Limb (tissue), 2 donors: ENCODE data around the gene FGD5.

Experiments
- DNase-seq, 2 donors: peaks; one replicate each; pipeline ENCODE4 v3.0.0-alpha.2; 2016; ENCODE audit errors: extremely low spot score in 2 of 2

The FGD5 gene

GRCh38 chr3:14847613-14848541, 29.1 kb downstream of the FGD5 start:
- no peak for DNase-seq

DNA sequence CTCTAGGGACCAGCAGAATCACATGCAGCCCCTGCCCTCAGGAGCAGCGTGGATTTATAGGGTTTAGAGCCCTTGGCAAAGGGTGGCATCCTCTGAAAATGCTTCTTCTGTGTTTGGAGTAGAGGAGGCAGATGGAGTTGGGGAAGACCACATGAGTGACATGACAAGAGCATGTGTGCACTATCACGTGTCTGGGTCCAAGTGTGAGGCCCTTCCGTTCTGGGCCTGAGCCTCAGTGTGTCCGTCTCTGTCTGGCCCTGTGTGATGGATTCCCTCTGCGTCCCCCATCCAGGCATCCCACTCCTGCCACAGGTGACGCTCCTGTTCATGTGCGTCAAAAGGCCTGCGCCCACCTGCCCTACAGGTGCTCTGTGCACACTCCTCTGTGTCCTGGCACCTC, 30.1 kb downstream of the FGD5 start:
- DNase-seq: no peak

GRCh38 chr3:14849638-14850230, 31.0 kb downstream of the FGD5 start:
- DNase-seq: no peak

GRCh38 chr3:14852058-14852594, 33.4 kb downstream of the FGD5 start:
- DNase-seq: no peak

GRCh38 chr3:14852717-14853116, 34.0 kb downstream of the FGD5 start:
- DNase-seq: no peak

GRCh38 chr3:14853271-14853951, 34.6 kb downstream of the FGD5 start:
- no peak for DNase-seq

DNA sequence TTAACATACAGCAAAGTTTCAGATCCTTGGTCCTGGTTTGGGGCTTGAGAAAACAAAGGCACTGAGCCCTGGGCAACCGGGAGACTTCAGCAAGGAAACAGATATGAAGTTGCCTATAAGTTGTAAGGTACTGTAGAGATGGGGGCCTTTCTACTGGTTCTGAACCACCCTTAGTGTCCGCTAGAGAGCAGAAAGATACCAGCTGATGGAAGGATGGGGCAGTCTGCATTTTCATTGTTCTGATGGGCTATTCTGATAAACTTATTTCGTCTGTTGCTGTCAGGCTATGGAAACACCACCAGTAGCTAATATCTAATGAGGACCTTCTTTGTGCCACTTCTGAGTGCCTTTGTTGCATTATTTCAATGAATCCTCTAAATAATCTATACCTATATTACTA, 38.7 kb downstream of the FGD5 start:
- no peak for DNase-seq

DNA sequence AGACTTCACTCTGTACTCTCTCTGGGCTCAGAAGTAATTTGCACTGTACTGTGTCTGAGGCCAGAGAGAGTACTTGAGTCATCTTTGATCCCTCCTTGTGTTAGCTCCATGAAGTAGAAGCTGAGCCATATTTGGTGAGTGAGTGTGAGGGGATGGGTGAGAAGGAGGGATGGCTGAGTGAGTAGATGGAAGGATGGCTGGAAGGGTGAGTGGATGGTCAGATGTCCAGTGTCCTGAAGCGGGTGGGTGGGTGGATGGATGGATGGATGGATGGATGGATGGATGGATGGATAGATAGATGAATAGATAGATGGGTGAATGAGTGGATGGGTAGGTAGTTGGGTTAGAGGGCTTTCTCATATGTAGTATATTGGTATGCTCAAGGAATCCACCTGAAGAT, 39.3 kb downstream of the FGD5 start:
- no peak for DNase-seq

GRCh38 chr3:14859880-14860279, 41.1 kb downstream of the FGD5 start:
- no peak for DNase-seq

GRCh38 chr3:14861031-14861430, 42.3 kb downstream of the FGD5 start:
- no peak for DNase-seq

- no peak for DNase-seq
Measured at GRCh38 chr3:14861446-14862302, 42.9 kb downstream of the FGD5 start.

DNA sequence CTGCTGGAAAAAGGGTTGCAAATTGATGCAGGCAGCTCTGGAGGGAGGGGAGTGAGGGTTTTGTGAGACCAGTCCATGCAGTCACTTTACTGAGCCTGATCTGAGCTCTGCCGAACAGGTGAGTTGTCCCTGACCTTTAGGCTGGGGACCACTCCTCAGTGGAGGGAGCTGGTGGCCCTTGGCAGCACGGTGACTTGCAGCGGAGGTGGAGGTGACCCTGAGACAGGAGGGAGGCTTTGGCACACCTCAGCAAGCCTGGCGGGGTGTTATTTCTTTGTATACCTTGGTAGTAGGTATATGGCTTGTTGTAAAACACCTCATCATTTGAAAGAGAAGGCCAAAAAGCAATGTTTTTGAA, 43.5 kb downstream of the FGD5 start:
- no peak for DNase-seq

DNA sequence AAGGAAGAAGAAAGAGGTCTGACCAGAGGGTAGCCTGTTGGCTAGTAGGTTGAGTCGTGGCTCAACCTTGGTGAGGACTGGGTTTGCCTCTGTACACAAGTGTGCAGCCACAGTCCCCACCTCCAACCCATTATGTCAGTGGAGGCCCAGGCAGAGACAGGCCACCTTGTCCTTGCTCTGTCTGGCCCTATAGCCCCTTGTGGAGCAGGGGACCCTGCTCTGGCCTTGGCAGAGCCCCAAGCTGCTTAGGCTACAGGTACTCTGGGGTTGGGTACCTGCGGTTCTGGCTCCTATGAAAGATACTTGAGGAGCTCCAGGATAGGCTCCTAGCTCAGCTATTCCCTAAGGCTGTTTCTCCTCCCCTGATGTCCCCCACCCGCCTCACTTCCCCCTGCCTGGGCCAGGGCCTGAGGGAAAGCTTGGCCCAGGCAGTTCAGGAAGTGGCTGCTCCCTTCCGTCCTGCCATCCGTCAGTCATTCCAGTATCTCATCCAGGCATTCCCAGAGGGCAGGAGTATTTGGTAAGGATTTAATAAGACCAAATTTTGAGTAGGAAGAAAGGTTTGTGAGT, 44.0 kb downstream of the FGD5 start:
- DNase-seq: no peak

GRCh38 chr3:14863333-14864100, 44.8 kb downstream of the FGD5 start:
- DNase-seq: no peak

GRCh38 chr3:14864131-14864530, 45.4 kb downstream of the FGD5 start:
- no peak for DNase-seq

DNA sequence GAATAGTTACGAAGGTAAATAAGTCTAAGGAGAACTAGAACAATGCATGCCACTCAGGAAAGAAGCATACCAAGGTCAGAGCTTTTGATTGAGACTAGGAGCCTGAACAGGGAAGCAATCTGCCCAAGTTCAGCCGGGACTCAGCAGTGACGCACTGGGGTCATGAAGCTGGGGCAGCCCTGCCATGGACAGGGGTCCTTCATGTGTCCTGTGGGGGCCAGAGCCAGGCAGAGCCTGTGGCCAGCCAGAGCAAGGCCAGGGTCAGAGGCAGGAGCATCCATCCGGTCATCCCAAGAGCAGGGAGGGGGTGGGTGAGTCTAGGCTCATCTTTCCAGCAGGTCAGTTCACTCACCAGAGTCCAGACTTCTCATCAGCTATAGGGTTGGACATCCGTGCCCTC, 47.9 kb downstream of the FGD5 start:
- no peak for DNase-seq

GRCh38 chr3:14867936-14868570, 49.3 kb downstream of the FGD5 start:
- DNase-seq: no peak

GRCh38 chr3:14869917-14870782, 51.4 kb downstream of the FGD5 start:
- DNase-seq: no peak

DNA sequence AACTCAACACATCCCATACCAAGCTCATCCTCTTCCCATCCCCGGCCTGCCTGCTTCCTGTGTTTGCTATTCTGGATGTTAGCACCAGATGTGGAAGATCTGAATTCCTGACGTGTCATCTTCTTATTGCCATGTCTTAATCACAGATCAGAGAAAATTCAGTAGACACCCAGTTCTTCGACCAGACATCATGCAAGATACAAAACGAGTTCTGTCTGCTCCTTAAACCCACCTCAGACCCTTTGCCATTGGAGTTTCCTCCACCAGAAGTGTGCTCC, 52.0 kb downstream of the FGD5 start:
- no peak for DNase-seq
